T-helper 1 cell treated with Interleukin-12 subunit alpha and Interleukin-12 subunit beta and Interleukin-4 antibody, amounts not matched to agents 30 μg/mL and 1 μg/mL, for 36 hours (primary cell): ENCODE data around the gene ELFN1.

Source experiments
- H3K27ac Mint-ChIP-seq: one replicate; pipeline ENCODE4 v1.8.0; 2021; ENCODE audit warnings: mild to moderate bottlenecking, mixed read lengths
- H3K27me3 Mint-ChIP-seq: one replicate; pipeline ENCODE4 v1.8.0; 2021; ENCODE audit warnings: low read depth, mixed read lengths
- H3K36me3 Mint-ChIP-seq: one replicate; pipeline ENCODE4 v1.8.0; 2021; ENCODE audit warnings: low read depth, mixed read lengths
- H3K4me1 Mint-ChIP-seq: one replicate; pipeline ENCODE4 v1.8.0; 2021; ENCODE audit warnings: low read depth, mixed read lengths
- H3K4me3 Mint-ChIP-seq: one replicate; pipeline ENCODE4 v1.8.0; 2021; ENCODE audit warnings: mild to moderate bottlenecking, moderate library complexity, mixed read lengths
- H3K9me3 Mint-ChIP-seq: one replicate; pipeline ENCODE4 v1.8.0; 2021; ENCODE audit warnings: mixed read lengths

The ELFN1 gene

DNA sequence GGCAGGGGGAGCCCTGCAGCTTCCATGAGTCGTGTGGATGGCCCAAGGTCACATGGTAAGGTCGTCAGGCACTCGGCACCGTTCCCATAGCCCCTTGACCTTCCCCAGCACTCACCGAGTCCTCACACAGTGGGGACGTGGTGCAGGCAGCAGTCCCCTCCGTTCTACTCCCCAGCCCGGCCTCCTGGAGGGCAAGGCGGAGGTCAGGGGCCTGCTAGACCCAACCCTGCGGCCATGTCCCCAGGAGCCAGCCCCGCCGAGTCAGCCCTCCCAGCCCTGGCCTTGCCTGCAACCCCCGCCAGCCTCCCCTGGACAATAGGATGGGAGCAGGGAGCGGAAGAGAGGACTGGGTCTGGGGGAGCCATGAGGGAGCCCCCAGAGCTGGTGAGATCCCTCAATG lies 65.2 kb downstream of the ELFN1 start:
- Mint-ChIP-seq H3K9me3 (no peaks in the 10 kb centered on the region), H3K27ac (no peak overlapping the region), H3K4me1 (peaks cover 4% of the 10 kb centered on the region), H3K27me3 (no peaks in the 10 kb centered on the region), H3K4me3 (no peak overlapping the region), H3K36me3 (no peaks in the 10 kb centered on the region)

- no peaks in the 10 kb centered on the region for H3K36me3 Mint-ChIP-seq
- H3K9me3 Mint-ChIP-seq, result no peaks in the 10 kb centered on the region
- H3K4me3 Mint-ChIP-seq, result no peak overlapping the region
- H3K27me3 Mint-ChIP-seq, result no peaks in the 10 kb centered on the region
- H3K27ac Mint-ChIP-seq, result no peak overlapping the region
- peaks cover 4% of the 10 kb centered on the region for H3K4me1 Mint-ChIP-seq
Observed at GRCh38 chr7:1735806-1736483, 65.9 kb downstream of the ELFN1 start.

DNA sequence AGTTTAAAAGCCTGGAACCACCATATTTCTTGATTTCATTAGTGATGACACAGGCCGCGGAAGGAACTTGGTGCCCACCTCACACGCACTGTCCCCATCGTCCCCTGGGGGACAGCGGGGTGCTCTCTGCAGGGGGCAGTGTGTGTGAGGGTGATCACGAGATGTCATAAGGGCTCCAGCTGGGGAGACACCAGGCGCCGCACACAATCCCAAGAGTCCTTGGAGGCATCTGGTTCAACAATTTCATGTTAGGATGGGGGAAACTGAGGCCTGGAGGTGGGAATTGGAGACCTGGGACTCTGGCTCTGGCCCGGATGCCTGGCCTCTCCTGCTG lies 66.4 kb downstream of the ELFN1 start:
- H3K36me3 Mint-ChIP-seq, result no peaks in the 10 kb centered on the region
- no peak overlapping the region for H3K27ac Mint-ChIP-seq
- H3K4me1 Mint-ChIP-seq, result peaks cover 4% of the 10 kb centered on the region
- H3K27me3 Mint-ChIP-seq, result no peaks in the 10 kb centered on the region
- H3K4me3 Mint-ChIP-seq, result no peak overlapping the region
- H3K9me3 Mint-ChIP-seq, result no peaks in the 10 kb centered on the region

DNA sequence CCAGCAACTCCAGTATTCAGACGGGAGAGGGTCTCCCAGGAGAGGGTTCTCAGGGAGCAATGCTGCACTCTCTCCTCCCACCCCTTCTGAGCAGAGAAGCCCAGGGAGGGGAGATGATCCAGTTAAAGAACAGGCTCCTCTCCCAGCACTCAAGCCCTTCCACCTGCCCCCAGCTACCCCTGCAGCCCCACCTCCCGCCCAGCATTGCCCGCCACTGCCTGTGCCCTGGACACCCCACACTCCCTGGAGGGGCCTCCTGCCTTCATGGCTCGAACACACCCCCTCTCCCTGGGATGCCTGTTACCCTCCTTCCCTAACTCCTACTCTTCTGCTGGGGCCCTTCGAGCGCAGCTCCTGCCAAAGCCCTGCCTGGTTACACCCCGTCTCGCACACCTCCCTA lies 66.8 kb downstream of the ELFN1 start:
- no peaks in the 10 kb centered on the region for H3K36me3 Mint-ChIP-seq
- no peaks in the 10 kb centered on the region for H3K9me3 Mint-ChIP-seq
- peaks cover 4% of the 10 kb centered on the region for H3K4me1 Mint-ChIP-seq
- H3K4me3 Mint-ChIP-seq, result no peak overlapping the region
- no peaks in the 10 kb centered on the region for H3K27me3 Mint-ChIP-seq
- H3K27ac Mint-ChIP-seq, result no peak overlapping the region

DNA sequence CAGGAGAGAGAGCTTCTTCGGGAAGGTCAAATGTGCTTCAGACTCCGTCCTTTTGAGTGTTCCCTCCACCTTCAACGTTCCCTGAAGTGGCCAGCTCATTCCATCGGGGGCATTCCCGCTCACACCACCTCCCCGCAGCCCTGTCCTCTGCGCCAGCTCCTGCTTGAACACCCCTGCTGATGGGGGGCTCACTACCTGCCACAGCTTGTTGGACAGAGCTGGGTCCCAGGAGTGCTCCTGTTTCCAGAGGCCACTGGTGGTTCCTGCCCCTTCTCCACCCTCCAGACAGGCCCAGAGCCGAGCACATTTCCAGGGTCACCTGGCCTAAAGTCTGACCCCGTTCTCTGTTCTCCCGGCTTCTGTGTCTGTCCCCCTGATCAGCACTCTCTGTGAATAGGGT lies 67.4 kb downstream of the ELFN1 start:
- H3K9me3 Mint-ChIP-seq, result no peaks in the 10 kb centered on the region
- H3K4me3 Mint-ChIP-seq, result no peak overlapping the region
- H3K27me3 Mint-ChIP-seq, result no peaks in the 10 kb centered on the region
- H3K4me1 Mint-ChIP-seq, result peaks cover 4% of the 10 kb centered on the region
- H3K27ac Mint-ChIP-seq, result no peak overlapping the region
- no peaks in the 10 kb centered on the region for H3K36me3 Mint-ChIP-seq

- H3K4me3 Mint-ChIP-seq, result no peak overlapping the region
- no peak overlapping the region for H3K27ac Mint-ChIP-seq
- H3K36me3 Mint-ChIP-seq, result no peaks in the 10 kb centered on the region
- H3K9me3 Mint-ChIP-seq, result no peaks in the 10 kb centered on the region
- H3K4me1 Mint-ChIP-seq, result peaks cover 4% of the 10 kb centered on the region
- no peaks in the 10 kb centered on the region for H3K27me3 Mint-ChIP-seq
Observed at GRCh38 chr7:1737956-1738355, 67.9 kb downstream of the ELFN1 start.

- Mint-ChIP-seq H3K27ac (no peak overlapping the region), H3K9me3 (no peaks in the 10 kb centered on the region), H3K4me3 (no peak overlapping the region), H3K27me3 (no peaks in the 10 kb centered on the region), H3K4me1 (peaks cover 4% of the 10 kb centered on the region), H3K36me3 (no peaks in the 10 kb centered on the region)
Observed at GRCh38 chr7:1738511-1738910, 68.4 kb downstream of the ELFN1 start.

GRCh38 chr7:1738956-1739355 lies 68.9 kb downstream of the ELFN1 start:
- no peaks in the 10 kb centered on the region for H3K9me3 Mint-ChIP-seq
- no peaks in the 10 kb centered on the region for H3K36me3 Mint-ChIP-seq
- no peak overlapping the region for H3K27ac Mint-ChIP-seq
- H3K4me1 Mint-ChIP-seq, result peaks cover 4% of the 10 kb centered on the region
- H3K27me3 Mint-ChIP-seq, result no peaks in the 10 kb centered on the region
- H3K4me3 Mint-ChIP-seq, result no peak overlapping the region

DNA sequence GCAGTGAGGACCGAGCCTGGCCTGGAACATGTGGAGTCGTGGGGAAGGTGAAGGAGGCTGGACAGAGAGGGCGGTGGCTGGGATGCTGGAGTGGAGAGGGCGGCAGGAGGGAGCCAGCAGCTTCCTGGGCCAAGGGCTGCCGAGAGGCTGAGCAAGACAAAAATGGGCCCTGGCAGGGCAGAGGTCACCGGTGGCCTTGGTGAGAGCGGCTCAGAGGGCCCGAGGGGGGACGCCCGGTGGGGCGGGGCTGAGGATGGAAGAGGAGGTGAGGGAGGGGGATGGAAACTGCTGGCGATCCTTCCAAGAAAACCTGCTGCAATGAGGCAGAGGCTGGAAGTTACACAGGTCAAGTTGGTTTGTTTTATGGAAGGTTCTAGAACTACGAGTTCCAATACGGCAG lies 69.5 kb downstream of the ELFN1 start:
- Mint-ChIP-seq H3K4me3 (no peak overlapping the region), H3K4me1 (peaks cover 4% of the 10 kb centered on the region), H3K27me3 (no peaks in the 10 kb centered on the region), H3K36me3 (no peaks in the 10 kb centered on the region), H3K9me3 (no peaks in the 10 kb centered on the region), H3K27ac (no peak overlapping the region)

GRCh38 chr7:1740214-1740613 lies 70.1 kb downstream of the ELFN1 start:
- Mint-ChIP-seq H3K4me1 (peaks cover 4% of the 10 kb centered on the region), H3K9me3 (no peaks in the 10 kb centered on the region), H3K27ac (no peak overlapping the region), H3K36me3 (no peaks in the 10 kb centered on the region), H3K4me3 (no peak overlapping the region), H3K27me3 (no peaks in the 10 kb centered on the region)

DNA sequence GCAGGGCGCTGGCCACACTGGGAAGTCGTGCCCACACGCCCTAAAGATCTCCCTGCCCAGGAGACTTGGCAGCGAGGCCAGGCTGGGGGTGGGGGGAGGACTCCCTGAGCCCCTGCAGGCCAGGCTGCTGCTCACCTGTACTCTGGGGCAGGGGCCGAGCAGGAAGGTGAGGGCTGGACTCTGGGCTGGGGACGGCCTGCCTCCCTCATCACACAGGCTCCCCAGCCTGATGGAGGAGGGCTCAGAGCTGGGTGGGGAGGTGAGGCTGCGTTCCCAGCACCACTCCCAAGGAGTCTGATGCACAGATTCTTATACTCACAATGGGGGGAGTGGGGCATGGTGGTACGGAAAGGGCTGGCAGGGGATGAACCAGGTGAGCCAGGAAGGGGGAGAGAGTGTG lies 71.2 kb downstream of the ELFN1 start:
- no peak overlapping the region for H3K27ac Mint-ChIP-seq
- no peaks in the 10 kb centered on the region for H3K36me3 Mint-ChIP-seq
- no peaks in the 10 kb centered on the region for H3K27me3 Mint-ChIP-seq
- H3K9me3 Mint-ChIP-seq, result no peaks in the 10 kb centered on the region
- H3K4me1 Mint-ChIP-seq, result peaks cover 4% of the 10 kb centered on the region
- no peak overlapping the region for H3K4me3 Mint-ChIP-seq

- Mint-ChIP-seq H3K4me3 (no peak overlapping the region), H3K9me3 (no peaks in the 10 kb centered on the region), H3K36me3 (no peaks in the 10 kb centered on the region), H3K4me1 (peaks cover 4% of the 10 kb centered on the region), H3K27ac (no peak overlapping the region), H3K27me3 (no peaks in the 10 kb centered on the region)
Observed at GRCh38 chr7:1741751-1742554, 71.9 kb downstream of the ELFN1 start.

DNA sequence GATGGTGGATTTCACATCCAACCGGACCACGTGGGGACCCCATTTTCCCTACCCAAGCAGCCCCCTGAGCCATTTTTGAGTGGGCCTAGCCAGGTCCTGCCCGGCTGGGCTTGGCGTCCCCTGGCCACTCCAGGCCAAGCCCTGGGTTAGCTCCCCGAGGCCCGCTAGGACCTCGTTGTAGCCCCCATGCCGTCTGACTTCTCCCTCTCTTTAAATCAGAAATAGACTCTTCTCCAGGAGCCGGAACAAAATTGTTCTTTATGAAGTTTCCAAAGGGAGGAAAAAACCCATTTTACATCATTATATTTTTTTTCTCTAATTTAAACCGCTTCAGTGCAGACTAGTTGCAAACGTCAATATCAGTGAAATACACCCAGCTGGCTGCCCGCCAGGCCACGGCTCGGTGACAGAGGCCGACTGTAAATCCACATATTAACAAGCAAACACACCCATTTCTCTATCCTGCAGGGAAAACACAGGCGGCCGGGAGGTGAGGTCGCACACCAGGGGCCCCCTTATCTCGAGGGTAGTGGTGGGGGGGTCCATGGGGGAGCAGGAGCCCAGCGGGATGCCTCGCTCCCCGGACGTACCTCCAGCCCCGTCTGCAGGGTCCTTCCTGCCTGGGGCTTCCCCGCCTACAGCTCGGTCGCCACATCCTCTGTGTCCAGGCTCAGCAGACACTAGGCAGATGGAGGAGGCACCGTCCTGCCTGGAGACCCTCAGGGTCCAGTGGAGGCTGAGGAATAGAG lies 72.7 kb downstream of the ELFN1 start:
- Mint-ChIP-seq H3K4me3 (no peak overlapping the region), H3K27ac (no peak overlapping the region), H3K27me3 (no peaks in the 10 kb centered on the region), H3K36me3 (no peaks in the 10 kb centered on the region), H3K4me1 (peaks cover 4% of the 10 kb centered on the region), H3K9me3 (no peaks in the 10 kb centered on the region)

- Mint-ChIP-seq H3K4me1 (peaks cover under 1% of the 10 kb centered on the region), H3K9me3 (no peaks in the 10 kb centered on the region), H3K36me3 (no peaks in the 10 kb centered on the region), H3K4me3 (no peak overlapping the region), H3K27me3 (no peaks in the 10 kb centered on the region), H3K27ac (no peak overlapping the region)
Observed at GRCh38 chr7:1743481-1744230, 73.6 kb downstream of the ELFN1 start.
